Tibial nerve (tissue), 4 donors: ENCODE measurements around the gene UNC45B.
"Not testable (repeated sequence)": the region's sequence is repeated elsewhere in the genome, so short reads cannot be mapped to it uniquely, and the experiment has no call there.

Experiments
- CTCF ChIP-seq, 5 experiments: fragments of 200-600 bp in 3 of 5; fragments of 450-650 bp in 2 of 5; sonication (generic) in 3 of 5; IDR thresholded peaks; one replicate each; pipeline ENCODE4 v1.5.1; 2016 to 2019; ENCODE audit warnings: antibody characterized with exemption in 5 of 5, mild to moderate bottlenecking in 3 of 5, moderate library complexity in 2 of 5
- EP300 ChIP-seq, 2 donors: sonication (generic); formaldehyde crosslinking; IDR thresholded peaks; one replicate each; pipeline ENCODE4 v1.6.1; 2017; ENCODE audit warnings: antibody characterized with exemption in 2 of 2, mild to moderate bottlenecking in 1 of 2
- POLR2A ChIP-seq, 2 donors: fragments of 450-650 bp; IDR thresholded peaks; one replicate each; pipeline ENCODE4 v1.6.1; 2017; ENCODE audit warnings: antibody characterized with exemption in 2 of 2, mild to moderate bottlenecking in 2 of 2, moderate library complexity in 2 of 2

- TF ChIP-seq CTCF, POLR2A, EP300 (IDR thresholded peaks at IDR 0.05): not testable (repeated sequence)
Observed at GRCh38 chr17:35179379-35179778, 31.8 kb downstream of the UNC45B start.
